ACC112 (cell line): Measurements from ENCODE around the gene TMEM187.

ENCODE experiments used
- H2AFZ ChIP-seq: fragments of 200-600 bp; sonication (generic); one replicate; pipeline ENCODE4 v1.6.0; 2017; ENCODE audit warnings: antibody characterized with exemption, low read length; ENCODE audit not compliant: unreplicated experiment
- H3K27ac ChIP-seq: fragments of 200-600 bp; sonication (generic); 2 replicates; pipeline ENCODE4 v1.5.1; 2014; ENCODE audit warnings: low read depth, mild to moderate bottlenecking, antibody characterized with exemption, low read length, moderate library complexity
- H3K27me3 ChIP-seq: fragments of 200-600 bp; sonication (generic); 2 replicates; pipeline ENCODE4 v1.6.1; 2014; ENCODE audit warnings: mild to moderate bottlenecking, antibody characterized with exemption, low read length, moderate library complexity, mixed read lengths; ENCODE audit not compliant: insufficient read depth
- H3K36me3 ChIP-seq: fragments of 200-600 bp; sonication (generic); 2 replicates; pipeline ENCODE4 v1.6.1; 2016; ENCODE audit warnings: mild to moderate bottlenecking, antibody characterized with exemption, low read length, moderate library complexity, mixed read lengths; ENCODE audit not compliant: insufficient read depth
- H3K4me1 ChIP-seq: fragments of 200-600 bp; sonication (generic); one replicate; pipeline ENCODE4 v1.6.1; 2016; ENCODE audit warnings: low read length, mixed read lengths; ENCODE audit not compliant: insufficient read depth, unreplicated experiment, control insufficient read depth
- H3K4me3 ChIP-seq: fragments of 200-600 bp; sonication (generic); 2 replicates; pipeline ENCODE4 v1.5.1; 2014; ENCODE audit warnings: mild to moderate bottlenecking, low read depth, low read length
- H3K79me2 ChIP-seq: fragments of 200-600 bp; sonication (generic); one replicate; pipeline ENCODE4 v1.6.0; 2016; ENCODE audit warnings: low read length; ENCODE audit not compliant: control insufficient read depth, unreplicated experiment, insufficient read depth

Gene TMEM187

DNA sequence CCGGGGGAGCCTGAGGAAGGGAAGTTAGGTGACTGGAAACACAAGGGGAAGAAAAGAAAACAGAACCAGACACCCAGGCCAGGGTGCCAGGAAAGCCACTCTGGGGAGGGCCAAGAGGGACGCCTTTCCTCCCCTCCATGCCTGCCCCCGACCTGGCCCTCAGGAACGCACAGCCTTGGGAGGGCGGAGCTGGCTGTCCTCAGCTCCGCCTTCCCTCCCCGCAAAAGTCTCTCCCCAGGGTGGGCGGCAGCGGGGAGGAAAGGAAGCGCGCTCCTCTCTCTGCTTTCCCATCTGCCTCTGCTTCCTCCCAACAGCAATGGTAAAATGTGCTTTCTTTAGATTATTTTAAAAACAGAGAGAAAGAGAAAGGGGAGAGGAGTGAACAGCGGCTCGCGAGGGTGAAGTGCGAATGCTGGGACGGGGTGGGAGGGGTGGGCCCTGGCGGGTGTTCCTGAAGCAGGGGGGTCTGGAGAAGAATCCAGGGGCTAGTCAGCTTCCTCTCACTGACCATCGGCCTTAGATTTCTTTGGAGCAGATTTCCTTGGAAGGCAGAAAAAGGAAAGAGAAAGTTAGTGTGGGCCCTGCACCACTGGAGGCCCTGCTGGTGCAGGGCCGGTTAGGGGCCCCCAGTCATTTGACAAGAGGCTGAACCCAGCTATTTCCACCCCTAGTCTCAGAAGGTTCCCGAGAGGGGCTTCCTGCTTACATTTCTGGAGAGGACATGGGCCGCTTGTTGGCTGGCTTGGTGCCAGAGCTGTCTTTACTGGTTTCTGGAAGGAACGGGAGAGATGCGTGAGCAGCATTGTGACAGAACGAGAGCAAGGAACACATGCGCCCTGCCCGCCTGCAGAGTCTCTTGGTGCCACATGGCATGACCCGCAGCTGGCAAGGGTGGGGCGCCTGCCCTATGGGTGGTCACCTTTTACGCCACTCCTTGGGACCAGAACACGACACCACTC lies 23.4 kb upstream of the TMEM187 start:
- Histone ChIP-seq H3K4me3 (no peak overlapping the region), H3K36me3 (no peaks in the 10 kb centered on the region), H3K4me1 (peaks cover under 1% of the 10 kb centered on the region), H2AFZ (no peak overlapping the region), H3K79me2 (no peaks in the 10 kb centered on the region), H3K27me3 (no peaks in the 10 kb centered on the region), H3K27ac (no peak overlapping the region)

DNA sequence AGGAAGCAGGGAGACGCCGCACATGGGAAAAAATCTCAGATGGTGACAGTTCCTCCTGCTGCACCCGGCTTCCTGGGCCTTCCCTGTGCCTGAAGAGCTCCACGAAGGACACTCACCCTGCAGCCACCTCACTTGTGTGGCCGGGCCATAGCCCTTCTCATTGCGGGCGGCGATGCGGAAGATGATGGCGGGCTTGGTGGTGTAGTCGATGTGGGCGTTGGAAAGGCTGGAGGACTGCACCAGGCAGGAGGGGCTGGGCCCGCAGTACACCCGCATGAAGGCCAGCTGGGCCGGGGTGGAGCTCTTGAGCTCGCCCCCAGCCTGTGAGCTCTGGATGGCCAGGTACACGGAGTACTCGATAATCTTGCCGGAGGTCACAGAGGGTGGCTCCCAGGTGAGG lies 22.4 kb upstream of the TMEM187 start:
- Histone ChIP-seq H2AFZ (no peak overlapping the region), H3K27me3 (no peaks in the 10 kb centered on the region), H3K4me3 (no peak overlapping the region), H3K36me3 (no peaks in the 10 kb centered on the region), H3K4me1 (no peaks in the 10 kb centered on the region), H3K79me2 (no peaks in the 10 kb centered on the region), H3K27ac (no peak overlapping the region)

DNA sequence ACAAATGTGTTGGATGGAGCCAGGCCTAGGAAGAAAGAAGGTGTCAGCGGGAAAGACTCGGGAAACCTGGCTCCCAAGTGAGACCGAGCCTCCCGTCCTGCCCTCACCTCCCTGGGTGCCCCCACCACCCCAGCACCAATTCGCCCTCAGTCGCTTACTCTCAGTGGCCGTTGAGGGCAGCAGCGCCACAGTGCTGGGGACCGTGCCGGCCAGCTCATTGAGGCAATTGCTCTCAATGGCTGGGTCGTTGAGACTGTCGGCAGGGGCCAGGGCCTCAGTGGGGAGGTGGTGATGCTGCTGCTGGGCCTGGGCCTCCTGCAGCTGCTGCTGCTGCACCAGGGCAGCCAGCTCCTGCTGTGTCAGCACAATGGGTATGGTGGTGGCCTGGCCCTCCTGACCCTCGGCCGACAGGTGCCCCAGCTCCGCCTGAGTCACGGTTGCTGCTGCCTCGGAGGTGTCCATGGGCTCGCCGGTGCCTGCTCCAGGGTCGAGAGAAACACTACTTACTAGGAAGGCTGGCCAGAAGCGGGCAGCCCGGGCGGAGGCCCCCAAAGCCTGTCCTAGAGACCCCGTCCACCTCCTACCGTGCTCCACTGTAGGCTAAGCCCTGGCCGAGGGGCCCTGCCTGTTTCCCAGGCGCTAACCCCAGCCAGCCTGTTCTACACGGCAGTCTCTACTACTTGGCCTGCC lies 20.7 kb upstream of the TMEM187 start:
- Histone ChIP-seq H2AFZ (no peak overlapping the region), H3K36me3 (no peaks in the 10 kb centered on the region), H3K4me1 (no peaks in the 10 kb centered on the region), H3K27ac (no peak overlapping the region), H3K4me3 (no peak overlapping the region), H3K27me3 (no peaks in the 10 kb centered on the region), H3K79me2 (no peaks in the 10 kb centered on the region)

DNA sequence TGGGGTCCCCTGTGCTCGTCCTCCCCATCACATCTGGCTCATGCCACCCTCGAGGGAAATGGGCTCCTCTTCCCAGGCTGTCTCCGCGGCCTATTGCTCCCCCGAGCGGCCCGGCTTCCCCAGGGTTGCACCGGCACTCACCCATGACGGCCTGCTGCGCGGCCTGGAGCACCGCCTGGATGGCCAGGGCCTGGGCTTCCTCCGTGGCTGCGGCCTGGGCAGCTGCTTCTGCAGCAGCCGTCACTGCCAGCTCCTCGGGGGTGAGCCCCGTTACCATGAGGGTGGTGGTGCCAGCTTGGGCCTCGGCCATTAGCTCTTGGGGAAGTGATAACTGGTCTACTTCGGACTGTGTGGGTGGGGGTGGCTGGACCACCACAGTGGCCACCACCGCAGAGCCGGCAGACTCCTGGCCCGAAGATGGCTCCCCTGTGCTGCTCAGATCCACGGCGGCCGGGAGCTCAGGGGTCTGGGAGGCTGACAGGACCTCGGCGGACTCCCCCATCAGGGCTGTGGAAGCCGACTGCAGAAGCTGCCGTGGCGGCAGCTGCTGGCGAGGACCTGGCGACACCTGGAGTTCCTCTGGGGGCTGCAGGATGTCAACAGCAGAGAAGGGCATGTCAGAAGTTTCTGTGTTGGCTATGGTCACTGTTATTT lies 20.1 kb upstream of the TMEM187 start:
- Histone ChIP-seq H3K4me3 (no peak overlapping the region), H3K27ac (no peak overlapping the region), H3K79me2 (no peaks in the 10 kb centered on the region), H2AFZ (no peak overlapping the region), H3K36me3 (no peaks in the 10 kb centered on the region), H3K27me3 (no peaks in the 10 kb centered on the region), H3K4me1 (no peaks in the 10 kb centered on the region)

DNA sequence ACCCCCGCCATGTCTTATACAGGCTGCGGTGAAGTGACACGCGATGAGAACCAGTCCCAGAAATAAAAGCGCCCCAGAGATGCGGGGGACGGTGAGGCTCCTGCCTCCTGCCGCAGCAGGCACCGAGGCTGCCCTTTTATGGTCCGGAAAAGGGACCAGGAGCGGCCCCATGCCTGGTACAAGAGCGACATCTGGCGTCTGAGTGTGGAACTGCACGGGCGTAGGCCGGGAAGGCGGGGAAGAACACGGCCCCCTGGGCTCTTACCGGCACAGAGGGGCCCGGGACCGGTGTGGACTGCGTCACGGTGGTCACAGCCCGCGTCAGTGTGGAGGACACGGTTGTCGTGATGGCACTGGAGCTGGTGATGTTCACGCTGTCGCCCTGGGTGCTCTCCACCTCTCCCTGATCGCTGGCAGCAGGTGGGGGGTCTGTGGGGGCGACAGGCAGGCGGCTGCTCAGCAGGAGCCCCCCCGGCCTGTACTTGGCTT lies 19.2 kb upstream of the TMEM187 start:
- Histone ChIP-seq H2AFZ (no peak overlapping the region), H3K27me3 (no peaks in the 10 kb centered on the region), H3K4me1 (no peaks in the 10 kb centered on the region), H3K36me3 (no peaks in the 10 kb centered on the region), H3K4me3 (no peak overlapping the region), H3K27ac (no peak overlapping the region), H3K79me2 (no peaks in the 10 kb centered on the region)

DNA sequence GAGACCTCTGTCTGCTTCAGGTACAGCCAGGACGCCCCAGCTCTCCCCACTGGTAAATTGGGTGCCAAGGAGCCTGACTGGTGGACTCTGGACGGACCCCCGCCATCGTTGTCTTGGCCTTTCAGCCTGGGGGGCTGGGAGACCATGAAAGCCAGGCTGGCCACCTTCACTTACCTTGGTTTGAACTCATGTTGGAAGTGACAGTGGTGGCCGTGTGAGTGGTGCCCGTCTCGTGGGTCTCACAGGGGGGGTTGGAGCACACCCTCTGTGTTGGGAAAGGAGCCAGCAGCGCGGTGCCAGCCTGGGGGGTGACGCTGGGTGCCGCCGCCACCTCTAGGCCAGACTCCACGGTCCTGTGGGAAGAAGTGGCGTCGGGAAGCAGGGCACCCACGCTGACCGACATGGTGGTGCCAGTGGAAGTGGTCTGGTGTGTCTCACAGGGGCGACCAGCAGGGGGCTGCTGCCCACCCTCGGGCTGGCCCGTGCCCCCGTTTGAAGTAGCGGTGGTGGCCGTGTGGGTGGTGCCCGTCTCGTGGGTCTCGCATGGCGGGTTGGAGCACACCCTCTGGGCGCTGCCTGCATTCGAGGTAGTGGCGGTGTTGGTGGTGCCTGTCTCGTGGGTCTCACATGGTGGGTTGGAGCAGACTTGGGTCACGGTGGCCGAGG lies 18.5 kb upstream of the TMEM187 start:
- Histone ChIP-seq H3K27me3 (no peaks in the 10 kb centered on the region), H3K4me1 (no peaks in the 10 kb centered on the region), H3K79me2 (no peaks in the 10 kb centered on the region), H3K27ac (no peak overlapping the region), H3K36me3 (no peaks in the 10 kb centered on the region), H2AFZ (no peak overlapping the region), H3K4me3 (no peak overlapping the region)

DNA sequence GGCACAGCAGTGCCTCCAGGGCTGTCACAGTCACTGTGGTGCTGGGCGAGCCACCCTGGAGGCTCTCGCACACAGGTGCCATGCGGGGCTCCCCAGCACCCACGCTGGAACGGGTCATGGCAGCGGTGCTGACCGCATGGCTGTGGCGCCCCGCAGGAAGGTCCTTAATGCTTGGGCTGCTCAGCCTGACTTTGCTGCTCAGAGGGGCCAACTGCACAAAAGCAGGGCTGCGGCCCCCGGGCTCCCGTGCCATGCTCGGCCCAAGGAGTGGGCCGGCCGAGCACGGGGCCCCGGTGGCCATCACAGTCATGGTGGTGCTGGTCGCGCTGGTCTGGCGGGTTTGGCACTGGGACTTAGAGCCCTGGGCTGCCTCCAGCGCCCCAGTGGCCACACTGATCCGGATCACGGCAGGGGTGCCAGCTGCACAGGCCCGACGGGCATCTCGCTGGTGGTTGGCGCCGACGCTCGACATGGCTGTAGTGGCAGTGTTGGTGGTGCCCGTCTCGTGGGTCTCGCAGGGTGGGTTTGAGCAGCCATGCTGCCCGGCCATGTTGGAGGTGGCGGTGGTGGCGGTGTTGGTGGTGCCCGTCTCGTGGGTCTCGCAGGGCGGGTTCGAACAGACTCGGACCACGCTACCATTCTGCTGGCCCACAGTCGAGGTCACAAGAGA lies 17.9 kb upstream of the TMEM187 start:
- Histone ChIP-seq H3K36me3 (no peaks in the 10 kb centered on the region), H3K4me3 (no peak overlapping the region), H3K27ac (no peak overlapping the region), H2AFZ (no peak overlapping the region), H3K79me2 (no peaks in the 10 kb centered on the region), H3K4me1 (no peaks in the 10 kb centered on the region), H3K27me3 (no peaks in the 10 kb centered on the region)

DNA sequence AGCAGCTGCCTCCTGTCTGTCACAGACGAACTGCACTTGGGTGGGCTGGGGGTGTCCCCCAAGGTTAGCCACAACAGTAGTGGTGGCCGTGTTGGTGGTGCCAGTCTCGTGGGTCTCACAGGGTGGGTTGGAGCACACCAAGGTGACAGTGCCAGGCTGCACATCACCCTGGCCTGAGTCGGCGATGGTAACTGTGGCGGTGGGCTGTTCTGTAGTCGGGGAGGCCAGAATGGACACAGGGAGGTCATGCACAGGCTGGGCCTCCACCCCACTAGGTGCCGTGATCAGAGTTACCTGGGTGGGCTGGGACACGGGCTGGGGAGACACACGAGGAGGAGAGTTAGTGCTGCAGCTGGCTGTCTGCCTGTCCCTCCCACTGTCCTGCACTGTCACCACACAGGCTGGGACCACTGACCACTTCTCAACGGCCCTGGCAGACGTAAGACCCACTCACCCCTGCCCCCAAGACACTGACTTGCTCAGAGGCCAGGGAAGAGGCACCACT lies 17.3 kb upstream of the TMEM187 start:
- Histone ChIP-seq H2AFZ (no peak overlapping the region), H3K27me3 (no peaks in the 10 kb centered on the region), H3K36me3 (no peaks in the 10 kb centered on the region), H3K79me2 (no peaks in the 10 kb centered on the region), H3K4me3 (no peak overlapping the region), H3K4me1 (no peaks in the 10 kb centered on the region), H3K27ac (no peak overlapping the region)

DNA sequence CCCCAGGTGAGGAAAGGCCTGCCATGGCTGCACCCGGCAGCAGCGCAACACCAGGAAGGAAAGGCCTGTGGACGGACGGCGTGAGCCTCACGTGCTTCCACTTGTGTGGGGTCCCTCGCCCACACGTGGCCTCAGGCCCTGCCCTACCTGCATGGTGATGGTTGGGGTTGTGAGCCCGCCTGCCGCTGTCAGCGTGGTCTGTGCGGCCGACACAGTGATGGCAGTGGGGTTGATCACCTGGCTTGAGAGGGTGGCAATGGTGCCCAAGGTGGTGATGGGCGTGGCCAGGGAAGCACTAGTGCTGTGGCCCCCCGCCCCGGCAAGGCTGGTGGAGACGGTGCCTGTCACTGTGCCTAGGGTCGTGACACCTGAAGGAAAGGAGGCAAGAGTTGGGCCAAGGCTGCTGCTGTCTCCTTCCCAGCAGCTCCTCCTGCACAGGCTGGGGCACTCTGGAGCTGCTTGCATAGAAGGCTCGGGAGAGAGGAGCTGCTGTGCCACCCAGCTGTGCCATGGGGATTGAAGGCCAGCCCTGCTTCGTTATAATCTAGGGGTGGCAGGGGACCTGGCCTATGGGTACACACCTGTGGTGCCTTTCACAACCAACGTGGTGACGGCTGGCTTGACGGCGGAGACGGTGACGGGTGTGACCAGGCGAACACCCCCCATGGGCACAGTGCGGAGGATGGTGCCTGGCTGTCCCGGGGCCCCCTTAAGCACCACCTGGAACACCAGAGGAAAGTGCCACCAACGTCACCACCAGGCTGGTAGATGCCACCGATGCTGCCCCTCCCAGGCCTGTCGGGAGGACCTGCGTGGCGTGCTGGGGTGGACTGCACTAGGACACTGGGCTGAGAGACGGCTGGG lies 16.3 kb upstream of the TMEM187 start:
- Histone ChIP-seq H3K27me3 (no peaks in the 10 kb centered on the region), H3K4me3 (no peak overlapping the region), H2AFZ (no peak overlapping the region), H3K27ac (no peak overlapping the region), H3K36me3 (no peaks in the 10 kb centered on the region), H3K4me1 (no peaks in the 10 kb centered on the region), H3K79me2 (no peaks in the 10 kb centered on the region)
